ENCODE results near the gene HDAC11. TPM values are rescaled to one million over a fixed set of nuclear protein-coding genes. Genes with fewer than 3 reads are reported as not detected.

The HDAC11 gene
- total RNA-seq, 4 donors from 2014 or later, result 15.8 to 41.0 (median 32.2) TPM

DNA sequence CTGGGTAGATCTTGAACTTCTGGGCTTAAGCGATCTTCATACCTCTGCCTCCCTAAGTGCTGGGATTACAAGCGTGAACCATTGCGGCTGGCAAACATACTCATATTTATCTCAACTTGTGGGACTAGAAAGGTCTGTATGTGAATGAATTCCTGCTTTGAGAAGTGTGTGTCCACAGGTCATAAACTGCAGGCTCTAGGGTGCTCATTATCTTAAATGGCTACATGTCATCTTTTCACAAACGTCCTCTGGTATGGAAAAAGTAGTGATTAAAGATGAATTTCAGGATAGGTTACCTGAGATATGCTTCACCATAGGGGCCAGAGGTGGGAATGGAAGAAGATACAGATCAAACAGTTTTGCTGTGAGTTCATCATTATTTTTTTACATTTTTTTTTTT lies 7.8 kb upstream of the HDAC11 start:
- no peak overlapping the region for H3K4me3 ChIP-seq
- intact Hi-C loops (cut with DNase I), result no loop called here
- H3K4me1 ChIP-seq, result no peaks in the 10 kb centered on the region
- H3K27me3 ChIP-seq, result peaks cover 0 to 11% (median 0%) of the 10 kb centered on the region in 4 donors
- no peaks in the 10 kb centered on the region for H3K9me3 ChIP-seq
- TF ChIP-seq POLR2AphosphoS5 (IDR thresholded peaks at IDR 0.05), result no peak
- TF ChIP-seq EP300 (IDR thresholded peaks at IDR 0.05), result no peak
- TF ChIP-seq, protein P1, sequence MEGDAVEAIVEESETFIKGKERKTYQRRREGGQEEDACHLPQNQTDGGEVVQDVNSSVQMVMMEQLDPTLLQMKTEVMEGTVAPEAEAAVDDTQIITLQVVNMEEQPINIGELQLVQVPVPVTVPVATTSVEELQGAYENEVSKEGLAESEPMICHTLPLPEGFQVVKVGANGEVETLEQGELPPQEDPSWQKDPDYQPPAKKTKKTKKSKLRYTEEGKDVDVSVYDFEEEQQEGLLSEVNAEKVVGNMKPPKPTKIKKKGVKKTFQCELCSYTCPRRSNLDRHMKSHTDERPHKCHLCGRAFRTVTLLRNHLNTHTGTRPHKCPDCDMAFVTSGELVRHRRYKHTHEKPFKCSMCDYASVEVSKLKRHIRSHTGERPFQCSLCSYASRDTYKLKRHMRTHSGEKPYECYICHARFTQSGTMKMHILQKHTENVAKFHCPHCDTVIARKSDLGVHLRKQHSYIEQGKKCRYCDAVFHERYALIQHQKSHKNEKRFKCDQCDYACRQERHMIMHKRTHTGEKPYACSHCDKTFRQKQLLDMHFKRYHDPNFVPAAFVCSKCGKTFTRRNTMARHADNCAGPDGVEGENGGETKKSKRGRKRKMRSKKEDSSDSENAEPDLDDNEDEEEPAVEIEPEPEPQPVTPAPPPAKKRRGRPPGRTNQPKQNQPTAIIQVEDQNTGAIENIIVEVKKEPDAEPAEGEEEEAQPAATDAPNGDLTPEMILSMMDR (IDR thresholded peaks at IDR 0.05), result no peak
- no peak for TF ChIP-seq POLR2A (IDR thresholded peaks at IDR 0.05; ENCODE audit: low read depth)
- 81% methylated on average over 4 of the region's 4 CpGs for WGBS
- H3K27ac ChIP-seq (replicated peaks in 1 of 4), result no peak overlapping the region
- DNase-seq (ENCODE audit: extremely low spot score), result no peak
- no peaks in the 10 kb centered on the region for H3K36me3 ChIP-seq

DNA sequence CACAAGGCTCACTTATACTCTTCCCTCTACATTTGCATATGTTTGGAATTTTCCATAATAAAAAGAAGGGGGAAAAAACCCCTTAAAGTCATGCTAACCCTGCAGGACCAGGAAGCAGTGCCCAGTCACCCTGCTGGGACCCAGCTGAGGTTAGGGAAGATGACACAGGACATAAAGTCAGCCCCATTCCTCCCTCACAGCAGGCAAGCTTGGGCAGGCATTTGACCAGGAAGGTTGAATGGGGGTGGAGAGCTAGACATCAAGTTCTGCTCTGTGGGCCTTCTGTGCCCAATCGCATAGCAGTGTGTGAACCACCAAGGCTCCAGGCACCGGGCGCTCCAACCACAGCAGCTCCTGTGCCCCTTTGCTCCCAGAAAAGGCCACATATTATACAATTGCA lies 7.1 kb upstream of the HDAC11 start:
- no peak overlapping the region for H3K27ac ChIP-seq (replicated peaks in 1 of 4)
- no peak for DNase-seq (ENCODE audit: extremely low spot score)
- H3K4me3 ChIP-seq, result no peak overlapping the region
- H3K27me3 ChIP-seq, result peaks cover 0 to 11% (median 0%) of the 10 kb centered on the region in 4 donors
- peaks cover 0 to 1% (median 0%) of the 10 kb centered on the region in 4 donors for H3K4me1 ChIP-seq
- TF ChIP-seq POLR2A (IDR thresholded peaks at IDR 0.05; ENCODE audit: low read depth) (no peak), EP300 (IDR thresholded peaks at IDR 0.05) (no peak), POLR2AphosphoS5 (IDR thresholded peaks at IDR 0.05) (no peak)
- TF ChIP-seq, protein P1 (IDR thresholded peaks at IDR 0.05), result no peak
- intact Hi-C loops (cut with DNase I), result no loop called here
- no peaks in the 10 kb centered on the region for H3K9me3 ChIP-seq
- H3K36me3 ChIP-seq, result no peaks in the 10 kb centered on the region
- 100% methylated on average over 3 of the region's 3 CpGs for WGBS

DNA sequence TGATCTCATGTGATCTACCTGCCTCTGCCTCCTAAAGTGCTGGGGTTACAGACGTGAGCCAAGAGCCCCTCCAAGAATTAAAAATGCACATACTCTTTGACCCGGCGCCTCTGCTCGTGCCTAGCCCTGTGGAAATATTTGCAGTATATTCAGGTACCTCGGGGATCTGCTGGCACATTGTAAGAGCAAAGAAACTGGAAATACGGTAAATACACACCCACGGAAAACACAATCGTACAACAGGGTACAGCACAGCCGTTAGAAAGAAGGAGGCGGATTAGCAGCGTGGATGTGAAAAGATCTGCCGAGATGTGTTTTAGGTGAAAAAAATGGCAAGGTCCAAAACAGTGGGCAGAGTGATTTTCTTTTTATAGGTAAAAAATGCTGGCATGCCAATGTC lies 6.1 kb upstream of the HDAC11 start:
- Histone ChIP-seq H3K27ac (replicated peaks in 1 of 4) (no peak overlapping the region), H3K36me3 (no peaks in the 10 kb centered on the region), H3K4me1 (peaks cover 3 to 10% (median 5%) of the 10 kb centered on the region in 4 donors), H3K9me3 (no peaks in the 10 kb centered on the region), H3K4me3 (no peak overlapping the region), H3K27me3 (peaks cover 0 to 11% (median 0%) of the 10 kb centered on the region in 4 donors)
- TF ChIP-seq, protein P1 (IDR thresholded peaks at IDR 0.05), result no peak
- no peak for TF ChIP-seq POLR2AphosphoS5 (IDR thresholded peaks at IDR 0.05)
- no peak for TF ChIP-seq POLR2A (IDR thresholded peaks at IDR 0.05; ENCODE audit: low read depth)
- no peak for TF ChIP-seq EP300 (IDR thresholded peaks at IDR 0.05)
- DNase-seq (ENCODE audit: extremely low spot score), result no peak
- WGBS, result 85% methylated on average over 12 of the region's 12 CpGs
- intact Hi-C loops (cut with DNase I), result no loop called here

DNA sequence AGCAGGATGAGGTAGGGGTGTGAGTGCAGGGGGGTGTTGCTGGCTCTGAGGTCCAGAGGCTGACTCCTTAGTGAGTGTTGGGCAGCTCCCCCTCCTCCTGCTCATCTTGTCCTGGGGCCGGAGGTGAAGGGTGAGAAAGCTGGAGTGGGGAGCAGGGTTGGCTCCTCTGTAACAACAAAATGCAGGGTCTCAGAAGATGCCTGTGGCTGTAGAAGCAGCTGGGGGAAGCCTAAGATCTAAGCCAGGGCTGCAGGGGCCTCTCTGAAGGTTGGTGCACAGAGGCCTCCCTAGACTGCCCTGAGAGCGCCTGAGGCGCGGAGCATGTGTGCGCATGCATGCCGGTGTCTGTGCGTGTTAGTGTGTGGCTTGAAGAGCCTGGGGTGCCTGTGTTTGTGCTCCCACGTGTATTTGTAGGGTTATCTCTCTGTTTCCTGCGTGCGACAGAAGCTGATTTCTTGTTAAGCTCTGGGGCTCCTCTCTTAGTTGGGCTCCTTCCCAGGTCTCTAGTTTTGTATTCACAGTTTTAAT lies 5.3 kb upstream of the HDAC11 start:
- no peaks in the 10 kb centered on the region for H3K36me3 ChIP-seq
- H3K27me3 ChIP-seq, result peaks cover 0 to 11% (median 0%) of the 10 kb centered on the region in 4 donors
- no peak overlapping the region for H3K27ac ChIP-seq (replicated peaks in 1 of 4)
- intact Hi-C loops (cut with DNase I), result no loop called here
- no peak for DNase-seq (ENCODE audit: extremely low spot score)
- WGBS, result 70% methylated on average over 6 of the region's 10 CpGs
- H3K9me3 ChIP-seq, result no peaks in the 10 kb centered on the region
- no peak overlapping the region for H3K4me3 ChIP-seq
- H3K4me1 ChIP-seq, result peaks cover 7 to 14% (median 10%) of the 10 kb centered on the region in 4 donors
- no peak for TF ChIP-seq POLR2A (IDR thresholded peaks at IDR 0.05; ENCODE audit: low read depth)
- TF ChIP-seq, protein P1 (IDR thresholded peaks at IDR 0.05), result no peak
- TF ChIP-seq POLR2AphosphoS5 (IDR thresholded peaks at IDR 0.05), result no peak
- no peak for TF ChIP-seq EP300 (IDR thresholded peaks at IDR 0.05)
